GM12878 (cell line): Measurements from ENCODE around the gene CHRNB2. TPM values are rescaled to one million over a fixed set of nuclear protein-coding genes. Genes with fewer than 3 reads are reported as not detected.

Experiments used
- ATF7 ChIP-seq: fragments of 450-650 bp; IDR thresholded peaks from 2 replicates; pipeline ENCODE4 v1.6.1; 2016; ENCODE audit warnings: low read depth, mild to moderate bottlenecking
- CBX5 ChIP-seq: sonication (generic); IDR thresholded peaks from 2 replicates; pipeline ENCODE4 v1.6.1; 2016; ENCODE audit warnings: low read depth, moderate library complexity, mild to moderate bottlenecking, inconsistent platforms
- CTCF ChIP-seq, 3 experiments: IDR thresholded peaks in 2 of 3; conservative IDR thresholded peaks in 1 of 3; 2 replicates each; pipeline ENCODE4 v1.5.1; 2011; ENCODE audit warnings: low read depth in 3 of 3, low read length in 3 of 3, mild to moderate bottlenecking in 3 of 3, control low read depth in 2 of 3, moderate library complexity in 2 of 3, inconsistent platforms in 1 of 3, mixed read lengths in 1 of 3; ENCODE audit not compliant: control insufficient read depth in 2 of 3, insufficient read depth in 1 of 3; ENCODE audit errors: extremely low read depth in 1 of 3
- EP300 ChIP-seq, 2 experiments: fragments of 150-350 bp in 1 of 2; IDR thresholded peaks; 2 replicates each; pipeline ENCODE4 v1.6.1; 2011 to 2012; ENCODE audit warnings: low read depth in 2 of 2, low read length in 2 of 2, borderline replicate concordance in 1 of 2, improper control_type of control experiment in 1 of 2, inconsistent platforms in 1 of 2; ENCODE audit not compliant: control insufficient read depth in 1 of 2
- ETV6 ChIP-seq, 2 experiments: fragments of 450-650 bp in 1 of 2; IDR thresholded peaks in 1 of 2; conservative IDR thresholded peaks in 1 of 2; 2 replicates each; pipeline ENCODE4 v1.6.1; 2014; ENCODE audit warnings: antibody characterized with exemption in 1 of 2, borderline replicate concordance in 1 of 2, low read depth in 1 of 2, mild to moderate bottlenecking in 1 of 2, moderate library complexity in 1 of 2
- GATAD2B ChIP-seq: fragments of 450-650 bp; conservative IDR thresholded peaks from 2 replicates; pipeline ENCODE4 v1.6.1; 2017; ENCODE audit warnings: low read depth, mild to moderate bottlenecking, moderate library complexity
- IKZF1 ChIP-seq: fragments of 450-650 bp; conservative IDR thresholded peaks from 2 replicates; pipeline ENCODE4 v1.6.1; 2017; ENCODE audit warnings: antibody characterized with exemption, mild to moderate bottlenecking
- MYC ChIP-seq: IDR thresholded peaks from 2 replicates; pipeline ENCODE4 v1.6.1; 2011; ENCODE audit warnings: mild to moderate bottlenecking, low read length, moderate library complexity, inconsistent platforms; ENCODE audit not compliant: insufficient read depth, insufficient replicate concordance, insufficient read length, severe bottlenecking
- RAD21 ChIP-seq: IDR thresholded peaks from 2 replicates; pipeline ENCODE4 v1.6.1; 2011; ENCODE audit warnings: mild to moderate bottlenecking, low read depth, low read length, moderate library complexity; ENCODE audit not compliant: insufficient read depth
- SIX5 ChIP-seq: IDR thresholded peaks from 2 replicates; pipeline ENCODE4 v1.6.1; 2011; ENCODE audit warnings: mild to moderate bottlenecking, low read depth, low read length, moderate library complexity; ENCODE audit not compliant: severe bottlenecking
- SREBF2 ChIP-seq: IDR thresholded peaks from 2 replicates; pipeline ENCODE4 v1.6.1; 2012; ENCODE audit warnings: mild to moderate bottlenecking, low read length
- YY1 ChIP-seq: IDR thresholded peaks from 2 replicates; pipeline ENCODE4 v1.6.1; 2011; ENCODE audit warnings: low read depth, mild to moderate bottlenecking, low read length
- ZNF622 ChIP-seq: fragments of 450-650 bp; IDR thresholded peaks from 2 replicates; pipeline ENCODE4 v1.6.1; 2017; ENCODE audit warnings: mild to moderate bottlenecking, inconsistent platforms
- ZNF687 ChIP-seq: fragments of 450-650 bp; IDR thresholded peaks from 2 replicates; pipeline ENCODE4 v1.6.1; 2017; ENCODE audit warnings: mild to moderate bottlenecking, moderate library complexity
- polyA plus RNA-seq, 11 experiments: library from polyadenylated mRNA; depleted of rRNA in 4 of 11; unstranded in 6 of 11; stranded (reverse) in 5 of 11; fragments of >200 nt; fragmentation: Nextera tagmentation in 4 of 11; fragmentation: Illumina TruSeq in 1 of 11; extraction: Ambion mirVana in 4 of 11; extraction: Trizol in 1 of 11; gene quantifications; 1 replicate in 1 of 11; 2 replicates in 10 of 11; pipeline versions ENCODE4 v1.2.1 to v1.2.3, GENCODE V29; 2011 to 2016; ENCODE audit warnings: inconsistent platforms in 2 of 11, missing spikeins in 2 of 11, low read depth in 1 of 11
- total RNA-seq, 4 experiments: library from RNA; depleted of rRNA in 3 of 4; stranded (reverse); fragments of >200 nt in 3 of 4; fragmentation: Illumina TruSeq in 1 of 4; extraction: Trizol in 1 of 4; gene quantifications; 2 replicates each; pipeline versions ENCODE4 v1.2.1 to v1.2.3, GENCODE V29; 2013 to 2021
- TF ChIP-seq, protein P1 (sequence below): IDR thresholded peaks from 2 replicates; pipeline ENCODE4 v1.6.1; 2011; ENCODE audit warnings: low read depth, low read length, improper control_type of control experiment, borderline replicate concordance
- TF ChIP-seq, protein P2 (sequence below): fragments of 450-650 bp; IDR thresholded peaks from 2 replicates; pipeline ENCODE4 v1.6.1; 2018; ENCODE audit warnings: mild to moderate bottlenecking, low read depth, moderate library complexity; ENCODE audit not compliant: partially characterized antibody
- TF ChIP-seq, protein P3 (sequence below): fragments of 450-650 bp; IDR thresholded peaks from 2 replicates; pipeline ENCODE4 v1.6.1; 2014; ENCODE audit warnings: mild to moderate bottlenecking

The CHRNB2 gene
- total and polyA plus RNA-seq, 10 of the 15 experiments (the other 5 are each of a cell fraction or from before 2014, with no cell fraction given): 0.01 to 0.11 (median 0.03) TPM; not detected in 6

GRCh38 chr1:154546264-154547063 lies 21.1 kb upstream of the CHRNB2 start (continued):
- 0 out of 2 replicates have a peak, but pooled peaks have one; percentile 23 for TF ChIP-seq IKZF1
- no peak for TF ChIP-seq ATF7
- no peak for TF ChIP-seq ZNF622
- no peak for TF ChIP-seq ETV6 (conservative IDR thresholded peaks at IDR 0.05 in 1 of 2, IDR thresholded peaks at IDR 0.05 in 1 of 2; ENCODE audit: borderline replicate concordance in 1 of 2, low read depth in 1 of 2)
- no peak for TF ChIP-seq SREBF2
- TF ChIP-seq MYC: no peak
- TF ChIP-seq YY1: peak; percentile 59; the same call in 1 of the 2 replicates
- no peak for TF ChIP-seq SIX5
- TF ChIP-seq RAD21: peak; percentile 98
- TF ChIP-seq, protein P1, sequence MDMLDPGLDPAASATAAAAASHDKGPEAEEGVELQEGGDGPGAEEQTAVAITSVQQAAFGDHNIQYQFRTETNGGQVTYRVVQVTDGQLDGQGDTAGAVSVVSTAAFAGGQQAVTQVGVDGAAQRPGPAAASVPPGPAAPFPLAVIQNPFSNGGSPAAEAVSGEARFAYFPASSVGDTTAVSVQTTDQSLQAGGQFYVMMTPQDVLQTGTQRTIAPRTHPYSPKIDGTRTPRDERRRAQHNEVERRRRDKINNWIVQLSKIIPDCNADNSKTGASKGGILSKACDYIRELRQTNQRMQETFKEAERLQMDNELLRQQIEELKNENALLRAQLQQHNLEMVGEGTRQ: no peak
- no peak for TF ChIP-seq ZNF687
- TF ChIP-seq GATAD2B: no peak
- TF ChIP-seq, protein P2, sequence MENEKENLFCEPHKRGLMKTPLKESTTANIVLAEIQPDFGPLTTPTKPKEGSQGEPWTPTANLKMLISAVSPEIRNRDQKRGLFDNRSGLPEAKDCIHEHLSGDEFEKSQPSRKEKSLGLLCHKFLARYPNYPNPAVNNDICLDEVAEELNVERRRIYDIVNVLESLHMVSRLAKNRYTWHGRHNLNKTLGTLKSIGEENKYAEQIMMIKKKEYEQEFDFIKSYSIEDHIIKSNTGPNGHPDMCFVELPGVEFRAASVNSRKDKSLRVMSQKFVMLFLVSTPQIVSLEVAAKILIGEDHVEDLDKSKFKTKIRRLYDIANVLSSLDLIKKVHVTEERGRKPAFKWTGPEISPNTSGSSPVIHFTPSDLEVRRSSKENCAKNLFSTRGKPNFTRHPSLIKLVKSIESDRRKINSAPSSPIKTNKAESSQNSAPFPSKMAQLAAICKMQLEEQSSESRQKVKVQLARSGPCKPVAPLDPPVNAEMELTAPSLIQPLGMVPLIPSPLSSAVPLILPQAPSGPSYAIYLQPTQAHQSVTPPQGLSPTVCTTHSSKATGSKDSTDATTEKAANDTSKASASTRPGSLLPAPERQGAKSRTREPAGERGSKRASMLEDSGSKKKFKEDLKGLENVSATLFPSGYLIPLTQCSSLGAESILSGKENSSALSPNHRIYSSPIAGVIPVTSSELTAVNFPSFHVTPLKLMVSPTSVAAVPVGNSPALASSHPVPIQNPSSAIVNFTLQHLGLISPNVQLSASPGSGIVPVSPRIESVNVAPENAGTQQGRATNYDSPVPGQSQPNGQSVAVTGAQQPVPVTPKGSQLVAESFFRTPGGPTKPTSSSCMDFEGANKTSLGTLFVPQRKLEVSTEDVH: no peak
- TF ChIP-seq CBX5: no peak
- peak; percentile 72 to 86 (median 84) for TF ChIP-seq CTCF (IDR thresholded peaks at IDR 0.05 in 2 of 3, conservative IDR thresholded peaks at IDR 0.05 in 1 of 3; ENCODE audit: control insufficient read depth in 2 of 3, extremely low read depth in 1 of 3, insufficient read depth in 1 of 3, low read depth in 3 of 3, low read length in 3 of 3)
- no peak for TF ChIP-seq EP300 (IDR thresholded peaks at IDR 0.05; ENCODE audit: borderline replicate concordance in 1 of 2, control insufficient read depth in 1 of 2, low read depth in 2 of 2, low read length in 2 of 2)
- TF ChIP-seq, protein P3, sequence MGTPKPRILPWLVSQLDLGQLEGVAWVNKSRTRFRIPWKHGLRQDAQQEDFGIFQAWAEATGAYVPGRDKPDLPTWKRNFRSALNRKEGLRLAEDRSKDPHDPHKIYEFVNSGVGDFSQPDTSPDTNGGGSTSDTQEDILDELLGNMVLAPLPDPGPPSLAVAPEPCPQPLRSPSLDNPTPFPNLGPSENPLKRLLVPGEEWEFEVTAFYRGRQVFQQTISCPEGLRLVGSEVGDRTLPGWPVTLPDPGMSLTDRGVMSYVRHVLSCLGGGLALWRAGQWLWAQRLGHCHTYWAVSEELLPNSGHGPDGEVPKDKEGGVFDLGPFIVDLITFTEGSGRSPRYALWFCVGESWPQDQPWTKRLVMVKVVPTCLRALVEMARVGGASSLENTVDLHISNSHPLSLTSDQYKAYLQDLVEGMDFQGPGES: no peak
